ENCODE data around the gene IGFLR1. TPM values are rescaled to one million over a fixed set of nuclear protein-coding genes. Genes with fewer than 3 reads are reported as not detected.

Gene IGFLR1
- total RNA-seq, 2 experiments from 2014 or later, result 63.0 to 63.4 TPM

DNA sequence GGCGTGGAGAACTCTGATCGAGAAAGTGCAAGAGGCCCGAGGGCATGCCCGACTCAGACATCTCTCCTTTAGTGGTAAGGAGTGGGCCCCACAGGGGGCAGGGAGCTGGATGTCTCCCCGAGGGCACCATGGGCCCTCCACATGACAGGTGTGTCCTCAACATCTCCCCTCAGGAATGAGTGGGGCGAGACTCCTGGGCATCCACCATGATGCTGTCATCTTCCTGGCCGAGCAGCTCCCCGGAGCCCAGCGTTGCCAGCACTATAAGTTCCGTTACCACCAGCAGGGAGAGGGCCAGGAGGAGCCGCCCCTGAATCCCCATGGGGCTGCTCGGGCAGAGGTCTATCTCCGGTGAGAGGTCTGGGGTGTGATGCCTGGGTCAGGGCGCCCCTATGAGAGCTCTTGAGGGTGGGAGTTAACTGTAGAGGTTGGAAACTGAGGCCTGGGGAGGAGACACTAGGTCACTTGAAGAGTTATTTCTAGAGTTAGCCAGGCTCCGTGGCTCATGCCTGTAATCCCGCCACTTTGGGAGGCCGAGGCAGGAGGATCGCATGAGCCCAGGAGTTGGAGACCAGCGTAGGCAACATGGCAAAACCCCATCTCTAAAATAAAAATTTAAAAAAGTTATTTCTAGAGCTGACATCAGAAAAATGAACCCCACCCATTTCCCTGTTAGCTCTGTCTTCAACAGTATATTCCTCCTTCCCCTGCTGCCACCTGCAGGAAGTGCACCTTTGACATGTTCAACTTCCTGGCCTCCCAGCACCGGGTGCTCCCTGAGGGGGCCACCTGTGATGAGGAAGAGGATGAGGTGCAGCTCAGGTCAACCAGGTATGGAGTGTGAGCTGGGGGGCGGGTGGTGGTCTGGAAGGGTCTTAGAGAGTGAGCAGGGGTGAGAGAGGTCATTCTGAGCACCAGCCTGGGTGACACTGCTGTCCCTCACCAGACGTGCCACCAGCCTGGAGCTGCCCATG lies 5.1 kb downstream of the IGFLR1 start:
- POLR2A ChIA-PET, result interaction anchor here (1.3 to 1.4 kb wide), 5 partner anchors 8 to 167 kb away, joined by 4 to 8 read pairs (median 7); partner anchors contain the start of genes LIN37, PSENEN and U2AF1L4
- Mint-ChIP-seq H3K4me3 (no peak overlapping the region), H3K4me1 (peaks cover 19% of the 10 kb centered on the region), H3K27me3 (no peaks in the 10 kb centered on the region), H3K9me3 (no peaks in the 10 kb centered on the region), H3K27ac (peak overlapping the region; percentile 61), H3K36me3 (peaks cover 10% of the 10 kb centered on the region)
- ATAC-seq (ENCODE audit: low read depth) (no peak), DNase-seq (no peak)

DNA sequence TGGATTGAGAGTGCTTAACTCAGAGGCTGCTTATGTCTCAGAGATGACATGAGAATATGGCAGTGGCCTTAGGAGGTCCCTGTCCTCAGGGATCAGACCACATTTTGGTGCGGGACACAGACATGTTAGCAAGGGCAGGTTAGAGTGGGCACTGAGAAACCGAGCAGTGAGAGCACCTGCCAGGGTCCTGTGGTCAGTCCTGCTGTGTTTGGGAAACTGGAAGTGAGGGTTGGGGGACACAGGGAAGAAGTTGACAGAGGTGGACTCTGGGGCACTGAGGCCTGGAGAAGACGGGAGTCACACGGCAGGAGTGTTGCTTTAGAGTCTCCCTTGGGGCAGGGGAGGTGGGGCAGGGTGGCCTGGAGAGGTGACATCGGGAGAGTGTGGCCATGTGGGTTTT lies 7.4 kb downstream of the IGFLR1 start:
- no peak for DNase-seq
- H3K4me1 Mint-ChIP-seq, result peaks cover 15% of the 10 kb centered on the region
- peaks cover 15% of the 10 kb centered on the region for H3K36me3 Mint-ChIP-seq
- POLR2A ChIA-PET, result no interaction called here
- no peaks in the 10 kb centered on the region for H3K9me3 Mint-ChIP-seq
- no peak overlapping the region for H3K27ac Mint-ChIP-seq
- H3K27me3 Mint-ChIP-seq, result no peaks in the 10 kb centered on the region
- no peak for ATAC-seq (ENCODE audit: low read depth)
- H3K4me3 Mint-ChIP-seq, result no peak overlapping the region

- Mint-ChIP-seq H3K4me1 (peaks cover 13% of the 10 kb centered on the region), H3K27me3 (no peaks in the 10 kb centered on the region), H3K9me3 (no peaks in the 10 kb centered on the region), H3K4me3 (no peak overlapping the region), H3K36me3 (peaks cover 16% of the 10 kb centered on the region), H3K27ac (peak overlapping the region; percentile 31)
- DNase-seq, result no peak
- no peak for ATAC-seq (ENCODE audit: low read depth)
- POLR2A ChIA-PET, result no interaction called here
These were observed 8.0 kb downstream of the IGFLR1 start for GRCh38 chr19:35734273-35734672.

GRCh38 chr19:35733180-35734125 lies 8.8 kb downstream of the IGFLR1 start:
- no peak for DNase-seq
- Mint-ChIP-seq H3K4me3 (no peak overlapping the region), H3K36me3 (peaks cover 11% of the 10 kb centered on the region), H3K9me3 (no peaks in the 10 kb centered on the region), H3K4me1 (peaks cover 10% of the 10 kb centered on the region), H3K27ac (peak overlapping the region; percentile 31), H3K27me3 (no peaks in the 10 kb centered on the region)
- POLR2A ChIA-PET, result interaction anchor here (1.8 kb wide), 1 partner anchor 15 kb away, joined by 5 read pairs; no protein-coding TSS in a partner anchor
- no peak for ATAC-seq (ENCODE audit: low read depth)

GRCh38 chr19:35732540-35733179 lies 9.6 kb downstream of the IGFLR1 start:
- H3K4me1 Mint-ChIP-seq, result peaks cover 10% of the 10 kb centered on the region
- H3K27me3 Mint-ChIP-seq, result no peaks in the 10 kb centered on the region
- H3K4me3 Mint-ChIP-seq, result no peak overlapping the region
- H3K27ac Mint-ChIP-seq, result no peak overlapping the region
- POLR2A ChIA-PET, result interaction anchor here (0.6 to 1.8 kb wide), 2 partner anchors 14 to 159 kb away, joined by 5 read pairs; no protein-coding TSS in a partner anchor
- ATAC-seq (ENCODE audit: low read depth), result no peak
- H3K36me3 Mint-ChIP-seq, result peaks cover 16% of the 10 kb centered on the region
- no peak for DNase-seq
- H3K9me3 Mint-ChIP-seq, result no peaks in the 10 kb centered on the region

GRCh38 chr19:35731779-35732405 lies 10.4 kb downstream of the IGFLR1 start:
- Mint-ChIP-seq H3K4me1 (peaks cover 5% of the 10 kb centered on the region), H3K9me3 (no peaks in the 10 kb centered on the region), H3K4me3 (no peak overlapping the region), H3K27me3 (no peaks in the 10 kb centered on the region), H3K27ac (no peak overlapping the region), H3K36me3 (peaks cover 16% of the 10 kb centered on the region)
- DNase-seq (no peak), ATAC-seq (ENCODE audit: low read depth) (no peak)
- POLR2A ChIA-PET, result interaction anchor here (0.6 to 2.0 kb wide), 3 partner anchors 9 to 160 kb away, joined by 5 to 6 read pairs (median 5); no protein-coding TSS in a partner anchor

DNA sequence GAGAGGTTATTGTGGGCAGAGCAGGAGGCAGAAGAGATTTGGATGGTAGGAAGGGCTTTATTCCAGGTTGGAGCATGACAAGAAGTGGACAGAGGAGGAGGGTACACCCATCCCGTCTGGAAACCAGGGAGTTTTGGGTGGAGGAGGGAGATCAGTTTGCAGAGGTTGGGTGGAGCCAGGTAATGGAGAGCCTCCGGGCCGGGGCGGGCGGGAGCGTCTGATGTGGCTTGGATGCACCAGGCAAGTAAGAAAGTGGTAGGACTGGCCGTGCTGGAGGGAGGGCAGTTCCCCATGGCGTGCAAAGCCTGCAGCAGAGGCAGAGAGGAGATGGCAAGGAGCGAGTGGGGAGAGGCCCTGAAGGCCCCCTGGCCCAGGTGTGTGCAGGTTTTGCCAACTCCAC lies 10.9 kb downstream of the IGFLR1 start:
- no peak for DNase-seq
- POLR2A ChIA-PET, result interaction anchor here (2.0 kb wide), 1 partner anchor 9 kb away, joined by 6 read pairs; no protein-coding TSS in a partner anchor
- ATAC-seq (ENCODE audit: low read depth), result no peak
- Mint-ChIP-seq H3K36me3 (peaks cover 15% of the 10 kb centered on the region), H3K27ac (peak overlapping the region; percentile 46), H3K4me1 (peaks cover 3% of the 10 kb centered on the region), H3K27me3 (no peaks in the 10 kb centered on the region), H3K4me3 (no peak overlapping the region), H3K9me3 (no peaks in the 10 kb centered on the region)

- ATAC-seq (ENCODE audit: low read depth), result no peak
- POLR2A ChIA-PET, result interaction anchor here (2.0 kb wide), 1 partner anchor 10 kb away, joined by 6 read pairs; no protein-coding TSS in a partner anchor
- no peaks in the 10 kb centered on the region for H3K4me1 Mint-ChIP-seq
- peaks cover 18% of the 10 kb centered on the region for H3K36me3 Mint-ChIP-seq
- no peak for DNase-seq
- no peak overlapping the region for H3K27ac Mint-ChIP-seq
- H3K4me3 Mint-ChIP-seq, result no peak overlapping the region
- no peaks in the 10 kb centered on the region for H3K9me3 Mint-ChIP-seq
- no peaks in the 10 kb centered on the region for H3K27me3 Mint-ChIP-seq
These were observed 11.9 kb downstream of the IGFLR1 start for GRCh38 chr19:35730326-35730725.

DNA sequence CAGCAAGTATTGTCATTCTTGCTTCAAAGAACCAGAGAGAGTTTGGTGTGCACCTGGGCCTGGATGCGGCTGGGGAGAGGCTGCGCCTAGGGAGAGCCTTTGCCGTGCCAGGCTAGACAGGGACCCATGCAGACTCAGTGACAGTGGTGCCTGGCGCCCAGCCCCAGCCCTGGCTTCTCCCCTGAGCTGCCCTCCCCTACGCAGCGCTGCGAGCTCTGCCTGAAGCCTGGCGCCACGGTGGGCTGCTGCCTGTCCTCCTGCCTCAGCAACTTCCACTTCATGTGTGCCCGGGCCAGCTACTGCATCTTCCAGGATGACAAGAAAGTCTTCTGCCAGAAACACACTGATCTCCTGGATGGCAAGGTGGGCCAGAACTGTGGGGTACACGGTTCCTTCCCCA lies 12.5 kb downstream of the IGFLR1 start:
- Mint-ChIP-seq H3K4me3 (no peak overlapping the region), H3K36me3 (peaks cover 18% of the 10 kb centered on the region)

GRCh38 chr19:35729021-35729420 lies 13.2 kb downstream of the IGFLR1 start:
- Mint-ChIP-seq H3K4me3 (no peak overlapping the region), H3K36me3 (peaks cover 20% of the 10 kb centered on the region), H3K9me3 (no peaks in the 10 kb centered on the region), H3K27ac (no peak overlapping the region), H3K4me1 (no peaks in the 10 kb centered on the region), H3K27me3 (no peaks in the 10 kb centered on the region)
- ATAC-seq (ENCODE audit: low read depth) (no peak), DNase-seq (no peak)
- POLR2A ChIA-PET, result interaction anchor here (0.9 to 1.5 kb wide), 2 partner anchors 11 kb away, joined by 3 to 4 read pairs; no protein-coding TSS in a partner anchor

More for the DNA sequence above, 12.5 kb downstream of the IGFLR1 start:
- ATAC-seq (ENCODE audit: low read depth) (no peak), DNase-seq (no peak)
- no peak overlapping the region for H3K27ac Mint-ChIP-seq
- no peaks in the 10 kb centered on the region for H3K4me1 Mint-ChIP-seq
- POLR2A ChIA-PET, result interaction anchor here (1.5 kb wide), 1 partner anchor 11 kb away, joined by 4 read pairs; no protein-coding TSS in a partner anchor
- H3K9me3 Mint-ChIP-seq, result no peaks in the 10 kb centered on the region
- H3K27me3 Mint-ChIP-seq, result no peaks in the 10 kb centered on the region

DNA sequence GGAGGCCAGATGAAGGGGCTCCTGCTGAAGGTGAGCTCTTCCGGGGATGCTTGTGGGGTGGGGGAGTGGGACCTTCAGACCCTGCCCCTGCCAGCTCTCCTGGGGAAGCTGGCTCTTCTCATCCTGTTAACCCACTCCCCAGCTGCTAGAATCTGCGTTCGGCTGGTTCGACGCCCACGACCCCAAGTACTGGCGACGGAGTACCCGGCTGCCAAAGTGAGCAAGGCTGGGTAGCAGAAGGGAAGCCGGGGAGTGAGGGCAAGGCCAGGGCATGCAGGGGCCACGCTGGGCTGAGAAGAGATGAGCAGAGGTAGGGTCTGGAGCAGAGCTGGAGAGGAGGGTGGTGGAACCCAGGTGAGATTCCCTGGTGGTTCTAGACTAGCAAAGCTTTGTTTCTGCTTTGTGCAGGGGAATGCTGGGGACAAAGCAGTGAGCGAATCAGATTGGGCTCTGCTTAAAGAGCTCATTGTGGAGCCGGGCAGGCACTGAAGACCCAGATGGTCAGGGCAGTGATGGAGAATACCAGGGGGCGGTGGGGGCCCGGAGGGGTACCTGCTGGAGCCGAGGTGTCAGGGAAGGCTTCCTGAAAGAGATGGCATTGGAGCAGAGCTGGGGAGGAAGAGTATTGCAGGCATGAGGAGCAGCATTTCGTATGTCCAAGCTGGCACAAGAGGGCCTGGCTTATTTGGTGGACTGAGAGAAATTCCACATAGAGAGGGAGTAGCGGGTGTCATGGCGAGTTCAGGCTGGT lies 14.1 kb downstream of the IGFLR1 start:
- Mint-ChIP-seq H3K9me3 (no peaks in the 10 kb centered on the region), H3K4me1 (no peaks in the 10 kb centered on the region), H3K27ac (no peak overlapping the region), H3K27me3 (no peaks in the 10 kb centered on the region), H3K4me3 (no peak overlapping the region), H3K36me3 (peaks cover 22% of the 10 kb centered on the region)
- ATAC-seq (ENCODE audit: low read depth) (no peak), DNase-seq (no peak)
- POLR2A ChIA-PET, result interaction anchor here (0.9 to 1.5 kb wide), 3 partner anchors 10 to 12 kb away, joined by 3 to 4 read pairs (median 3); no protein-coding TSS in a partner anchor

Data from activated naive CD8-positive, alpha-beta T cell treated with anti-CD3 and anti-CD28 coated beads, Interleukin-2, amount 10 ng/mL, durations not matched to agents 7 days and 5 days (primary cell).